Gastrocnemius medialis (tissue), 4 donors: Measurements from ENCODE around the gene ROBO4.

Experiments
- CTCF ChIP-seq, 5 experiments: fragments of 450-650 bp in 3 of 5; fragments of 200-600 bp in 2 of 5; sonication (generic) in 2 of 5; IDR thresholded peaks in 4 of 5; conservative IDR thresholded peaks in 1 of 5; 1 replicate in 4 of 5; 2 replicates in 1 of 5; pipeline ENCODE4 v1.5.1; 2016 to 2019; ENCODE audit warnings: antibody characterized with exemption in 5 of 5, mild to moderate bottlenecking in 3 of 5, moderate library complexity in 3 of 5
- POLR2A ChIP-seq, 2 donors: fragments of 450-650 bp; IDR thresholded peaks; one replicate each; pipeline ENCODE4 v1.6.1; 2017; ENCODE audit warnings: antibody characterized with exemption in 2 of 2, mild to moderate bottlenecking in 2 of 2, moderate library complexity in 2 of 2

- TF ChIP-seq CTCF (IDR thresholded peaks at IDR 0.05 in 4 of 5, conservative IDR thresholded peaks at IDR 0.05 in 1 of 5): no peak
- no peak for TF ChIP-seq POLR2A (IDR thresholded peaks at IDR 0.05)
Observed at GRCh38 chr11:124891373-124891861, 6.2 kb downstream of the ROBO4 start.
